ENCODE results near the gene KCNB1.

The KCNB1 gene

GRCh38 chr20:49388744-49389143, 93.7 kb downstream of the KCNB1 start:
- no peak for DNase-seq (ENCODE audit: low read depth)

- no peak for DNase-seq (ENCODE audit: low read depth)
Measured at GRCh38 chr20:49387581-49387939, 94.9 kb downstream of the KCNB1 start.

- DNase-seq (ENCODE audit: low read depth), result no peak
Measured at GRCh38 chr20:49386848-49387580, 95.5 kb downstream of the KCNB1 start.

- DNase-seq (ENCODE audit: low read depth), result no peak
Measured at GRCh38 chr20:49385465-49385864, 97.0 kb downstream of the KCNB1 start.

GRCh38 chr20:49384437-49385434, 97.7 kb downstream of the KCNB1 start:
- peak; percentile 12 for DNase-seq (ENCODE audit: low read depth)

- no peak for DNase-seq (ENCODE audit: low read depth)
Measured at GRCh38 chr20:49381558-49382493, 100.6 kb downstream of the KCNB1 start.

- DNase-seq (ENCODE audit: low read depth), result no peak
Measured at GRCh38 chr20:49380337-49380780, 102.1 kb downstream of the KCNB1 start.

GRCh38 chr20:49379338-49379737, 103.1 kb downstream of the KCNB1 start:
- no peak for DNase-seq (ENCODE audit: low read depth)

GRCh38 chr20:49377326-49377725, 105.1 kb downstream of the KCNB1 start:
- no peak for DNase-seq (ENCODE audit: low read depth)

- DNase-seq (ENCODE audit: low read depth), result no peak
Measured at GRCh38 chr20:49375170-49375569, 107.3 kb downstream of the KCNB1 start.

- DNase-seq (ENCODE audit: low read depth), result no peak
Measured at GRCh38 chr20:49372095-49372734, 110.3 kb downstream of the KCNB1 start.

- no peak for DNase-seq (ENCODE audit: low read depth)
Measured at GRCh38 chr20:49368596-49368995, 113.9 kb downstream of the KCNB1 start.

GRCh38 chr20:49367113-49367512, 115.4 kb downstream of the KCNB1 start:
- DNase-seq (ENCODE audit: low read depth), result no peak

- DNase-seq (ENCODE audit: low read depth), result no peak
Measured at GRCh38 chr20:49366687-49367086, 115.8 kb downstream of the KCNB1 start.

GRCh38 chr20:49361862-49362660, 120.4 kb downstream of the KCNB1 start:
- DNase-seq (ENCODE audit: low read depth), result no peak

- no peak for DNase-seq (ENCODE audit: low read depth)
Measured at GRCh38 chr20:49360242-49360968, 122.1 kb downstream of the KCNB1 start.

- no peak for DNase-seq (ENCODE audit: low read depth)
Measured at GRCh38 chr20:49356676-49357075, 125.8 kb downstream of the KCNB1 start.

GRCh38 chr20:49354673-49355072, 127.8 kb downstream of the KCNB1 start:
- no peak for DNase-seq (ENCODE audit: low read depth)

GRCh38 chr20:49353348-49353747, 129.1 kb downstream of the KCNB1 start:
- no peak for DNase-seq (ENCODE audit: low read depth)

- no peak for DNase-seq (ENCODE audit: low read depth)
Measured at GRCh38 chr20:49352751-49353150, 129.7 kb downstream of the KCNB1 start.

All from activated T-helper 1 cell treated with Interleukin-2 at 50 U/mL for 16 hours (primary cell).